Ishikawa (cell line): ENCODE measurements around the gene GFRA1.

ENCODE experiments used
- EP300 ChIP-seq: IDR thresholded peaks from 2 replicates; pipeline ENCODE4 v1.6.1; 2012; ENCODE audit warnings: borderline replicate concordance
- TEAD4 ChIP-seq: IDR thresholded peaks from 2 replicates; pipeline ENCODE4 v1.6.1; 2012
- ZBTB7A ChIP-seq: IDR thresholded peaks from 2 replicates; pipeline ENCODE4 v1.6.1; 2012; ENCODE audit warnings: low read depth

DNA sequence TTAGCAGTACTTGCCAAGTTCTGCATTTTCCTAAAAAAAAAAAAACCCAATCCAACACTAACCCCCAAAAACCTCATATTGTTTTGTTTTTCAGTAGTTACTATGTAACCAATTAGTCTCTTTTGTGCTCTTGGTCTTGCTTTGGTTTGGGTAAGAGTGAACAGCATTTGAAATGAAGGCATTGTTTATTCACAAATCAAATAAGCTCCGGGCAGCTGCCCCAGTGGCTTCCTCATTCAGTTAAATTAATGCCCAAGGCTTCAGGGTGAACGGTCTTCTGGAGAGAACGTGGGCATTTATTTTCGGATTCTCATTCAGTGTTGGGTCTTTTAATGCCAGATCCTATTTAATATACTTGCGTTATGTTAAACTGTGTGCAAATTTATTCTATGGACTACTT lies 108.7 kb downstream of the GFRA1 start:
- TF ChIP-seq ZBTB7A (no peak), TEAD4 (no peak), EP300 (no peak)
